PC-3 (cell line): ENCODE results near the gene LINGO3. TPM values are rescaled to one million over a fixed set of nuclear protein-coding genes. Genes with fewer than 3 reads are reported as not detected.

ENCODE experiments used
- ATAC-seq: fragments of 200-7000 bp; cut with Tn5 transposase; 2 replicates; pipeline ENCODE4 v1.9.1; 2020; ENCODE audit warnings: mild to moderate bottlenecking, moderate library complexity
- BruUV-seq: library from RNA; stranded (reverse); fragments of 400-500 nt; replicated peaks from 2 replicates; lab custom pipeline; 2021; lab: Mats Ljungman, UMichigan
- CTCF ChIA-PET: fragments of 300-600 bp; sonication (Branson Sonifier 250); formaldehyde crosslinking; loops from one replicate; lab custom pipeline; 2022; ENCODE audit warnings: antibody characterized with exemption; lab: Charles Lee
- POLR2A ChIA-PET: fragments of 300-600 bp; sonication (Branson Sonifier 250); formaldehyde crosslinking; loops from one replicate; lab custom pipeline; 2022; ENCODE audit warnings: antibody characterized with exemption; ENCODE audit not compliant: unreplicated experiment; lab: Charles Lee
- DNase-seq: peaks from one replicate; pipeline ENCODE4 v3.0.0-alpha.2; 2015
- H2AFZ ChIP-seq: fragments of 300-600 bp; sonication (generic); 2 replicates; pipeline ENCODE4 v1.6.0; 2016; ENCODE audit warnings: antibody characterized with exemption, low read length
- H3F3A ChIP-seq: fragments of 300-600 bp; sonication (generic); one replicate; pipeline ENCODE4 v1.6.0; 2017; ENCODE audit warnings: antibody characterized with exemption, low read length, control low read depth, mild to moderate bottlenecking; ENCODE audit not compliant: unreplicated experiment
- H3K27ac ChIP-seq: fragments of 300-600 bp; sonication (generic); 2 replicates; pipeline ENCODE4 v1.5.1; 2016; ENCODE audit warnings: mild to moderate bottlenecking, low read length
- H3K27me3 ChIP-seq: fragments of 300-600 bp; sonication (generic); 2 replicates; pipeline ENCODE4 v1.6.1; 2016; ENCODE audit warnings: low read length, mixed read lengths
- H3K36me3 ChIP-seq: fragments of 300-600 bp; sonication (generic); 2 replicates; pipeline ENCODE4 v1.6.1; 2016; ENCODE audit warnings: low read depth, mixed run types, low read length, mixed read lengths
- H3K4me1 ChIP-seq: fragments of 300-600 bp; sonication (generic); 2 replicates; pipeline ENCODE4 v1.5.1; 2016; ENCODE audit warnings: low read length; ENCODE audit not compliant: insufficient read depth
- H3K4me2 ChIP-seq: fragments of 300-600 bp; sonication (generic); 2 replicates; pipeline ENCODE4 v1.6.0; 2016; ENCODE audit warnings: low read length
- H3K4me3 ChIP-seq: fragments of 300-600 bp; sonication (generic); 2 replicates; pipeline ENCODE4 v1.5.1; 2016; ENCODE audit warnings: mild to moderate bottlenecking, low read length, mixed read lengths
- H3K79me2 ChIP-seq: fragments of 300-600 bp; sonication (generic); 2 replicates; pipeline ENCODE4 v1.6.1; 2017; ENCODE audit warnings: low read length, mixed read lengths
- H3K9ac ChIP-seq: fragments of 300-600 bp; sonication (generic); 2 replicates; pipeline ENCODE4 v1.6.0; 2016; ENCODE audit warnings: mild to moderate bottlenecking, low read length
- H3K9me2 ChIP-seq: fragments of 300-600 bp; sonication (generic); replicated peaks from 2 replicates; pipeline ENCODE4 v1.6.1; 2016; ENCODE audit warnings: mixed run types, low read length, mixed read lengths
- H3K9me3 ChIP-seq: fragments of 300-600 bp; sonication (generic); 2 replicates; pipeline ENCODE4 v1.6.1; 2016; ENCODE audit warnings: low read length, mixed read lengths
- H4K20me1 ChIP-seq: fragments of 300-600 bp; sonication (generic); 2 replicates; pipeline ENCODE4 v1.6.1; 2016; ENCODE audit warnings: low read length, mixed read lengths
- EZH2 ChIP-seq: fragments of 300-600 bp; sonication (generic); IDR thresholded peaks from one replicate; pipeline ENCODE4 v1.6.1; 2017; ENCODE audit warnings: antibody characterized with exemption, mild to moderate bottlenecking, low read length; ENCODE audit not compliant: unreplicated experiment
- EZH2phosphoT487 ChIP-seq: fragments of 300-600 bp; sonication (generic); IDR thresholded peaks from 2 replicates; pipeline ENCODE4 v1.6.1; 2018; ENCODE audit warnings: mild to moderate bottlenecking, antibody characterized with exemption, low read length, borderline replicate concordance
- intact Hi-C: fragments of 100-400 bp; cut with micrococcal nuclease; formaldehyde crosslinking; loops from 2 replicates; pipeline ENCODE4 v1.9.0; 2023
- total RNA-seq: library from RNA; depleted of rRNA; stranded (reverse); fragments of >200 nt; gene quantifications from 2 replicates; pipeline ENCODE4 v1.2.3, GENCODE V29; 2014
- TF ChIP-seq, protein P1 (sequence below): fragments of 300-600 bp; sonication (generic); conservative IDR thresholded peaks from 2 replicates; pipeline ENCODE4 v1.5.1; 2017; ENCODE audit warnings: antibody characterized with exemption, low read depth, mild to moderate bottlenecking, low read length

LINGO3 gene
- total RNA-seq, 1 experiment from 2014 or later = not detected

DNA sequence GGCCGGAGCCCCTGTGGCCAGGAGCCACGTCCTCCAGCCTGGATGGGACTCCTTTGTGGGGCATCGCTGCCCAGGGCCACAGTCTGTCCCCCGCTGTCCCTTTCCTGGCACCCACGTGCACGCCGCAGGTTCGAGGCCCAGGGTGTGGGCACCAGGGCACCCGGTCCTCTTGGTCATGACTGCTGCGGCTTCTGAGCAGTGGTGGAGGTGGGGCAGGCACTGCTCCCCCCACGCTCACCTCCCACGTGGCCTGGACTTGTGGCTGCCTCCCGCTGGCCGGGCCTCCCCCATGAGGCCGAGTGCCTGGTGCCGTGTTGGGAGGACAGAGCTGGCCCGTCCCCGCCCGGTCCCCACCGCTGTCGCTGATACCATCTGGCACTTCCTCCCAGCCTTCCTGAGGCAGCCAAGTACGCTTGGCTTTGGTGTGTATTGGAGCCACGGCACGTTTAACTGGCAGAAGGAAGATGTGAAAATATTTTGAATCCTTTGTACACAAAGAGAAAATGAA lies 33.3 kb upstream of the LINGO3 start:
- no peak overlapping the region for H3K27ac ChIP-seq
- no peak overlapping the region for H3K4me2 ChIP-seq
- no peaks in the 10 kb centered on the region for H3K9me3 ChIP-seq
- H3K4me1 ChIP-seq = no peaks in the 10 kb centered on the region
- CTCF ChIA-PET = no interaction called here
- DNase-seq = no peak
- intact Hi-C loops = no loop called here
- BruUV-seq = no TSS peak
- POLR2A ChIA-PET = no interaction called here
- no peak overlapping the region for H2AFZ ChIP-seq
- no peaks in the 10 kb centered on the region for H3K36me3 ChIP-seq
- no peak overlapping the region for H3K4me3 ChIP-seq
- H3K79me2 ChIP-seq = no peaks in the 10 kb centered on the region
- no peak for ATAC-seq
- no peaks in the 10 kb centered on the region for H3K9me2 ChIP-seq
- TF ChIP-seq EZH2phosphoT487 = no peak
- TF ChIP-seq, protein P1, sequence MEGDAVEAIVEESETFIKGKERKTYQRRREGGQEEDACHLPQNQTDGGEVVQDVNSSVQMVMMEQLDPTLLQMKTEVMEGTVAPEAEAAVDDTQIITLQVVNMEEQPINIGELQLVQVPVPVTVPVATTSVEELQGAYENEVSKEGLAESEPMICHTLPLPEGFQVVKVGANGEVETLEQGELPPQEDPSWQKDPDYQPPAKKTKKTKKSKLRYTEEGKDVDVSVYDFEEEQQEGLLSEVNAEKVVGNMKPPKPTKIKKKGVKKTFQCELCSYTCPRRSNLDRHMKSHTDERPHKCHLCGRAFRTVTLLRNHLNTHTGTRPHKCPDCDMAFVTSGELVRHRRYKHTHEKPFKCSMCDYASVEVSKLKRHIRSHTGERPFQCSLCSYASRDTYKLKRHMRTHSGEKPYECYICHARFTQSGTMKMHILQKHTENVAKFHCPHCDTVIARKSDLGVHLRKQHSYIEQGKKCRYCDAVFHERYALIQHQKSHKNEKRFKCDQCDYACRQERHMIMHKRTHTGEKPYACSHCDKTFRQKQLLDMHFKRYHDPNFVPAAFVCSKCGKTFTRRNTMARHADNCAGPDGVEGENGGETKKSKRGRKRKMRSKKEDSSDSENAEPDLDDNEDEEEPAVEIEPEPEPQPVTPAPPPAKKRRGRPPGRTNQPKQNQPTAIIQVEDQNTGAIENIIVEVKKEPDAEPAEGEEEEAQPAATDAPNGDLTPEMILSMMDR = no peak
- no peaks in the 10 kb centered on the region for H4K20me1 ChIP-seq
- no peaks in the 10 kb centered on the region for H3K27me3 ChIP-seq
- H3F3A ChIP-seq = no peaks in the 10 kb centered on the region
- H3K9ac ChIP-seq = no peak overlapping the region

DNA sequence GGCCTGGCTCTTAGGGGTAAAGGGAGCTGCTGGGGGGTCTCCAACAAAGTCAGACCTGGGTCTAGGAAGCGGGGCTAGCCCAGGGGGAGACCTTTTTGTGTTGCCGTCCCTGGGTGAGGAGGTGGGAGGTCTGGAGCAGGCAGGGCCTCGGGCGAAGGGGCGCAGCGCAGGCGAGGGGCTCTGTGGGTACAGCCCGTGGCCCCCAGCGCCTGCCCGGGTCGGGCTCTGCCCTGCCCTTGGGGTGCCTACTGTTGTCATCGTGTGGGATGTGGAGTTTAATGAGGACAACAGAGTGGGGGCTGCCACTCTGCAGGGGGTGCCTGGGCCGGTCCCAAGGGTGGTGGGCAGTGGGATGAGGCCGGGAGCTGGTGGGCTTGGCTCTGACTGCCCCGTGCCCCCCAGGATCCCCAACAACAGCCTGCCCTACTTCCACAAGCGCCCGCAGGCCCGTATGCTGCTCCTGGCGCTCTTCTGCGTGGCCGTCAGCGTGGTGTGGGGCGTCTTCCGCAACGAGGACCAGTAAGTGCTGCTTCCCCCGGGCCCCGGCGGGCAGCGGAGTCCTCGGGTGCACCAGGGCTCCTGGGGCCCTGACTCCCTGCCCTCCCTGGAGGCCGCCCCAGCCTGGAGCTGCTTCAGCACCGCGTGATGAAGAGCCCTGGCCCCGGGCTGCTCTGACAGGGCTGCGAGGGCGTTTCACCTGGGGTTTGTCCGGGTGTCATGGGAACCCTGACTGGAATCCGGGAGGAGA lies 32.7 kb upstream of the LINGO3 start:
- no peaks in the 10 kb centered on the region for H3K27me3 ChIP-seq
- no peaks in the 10 kb centered on the region for H3F3A ChIP-seq
- DNase-seq (no peak), ATAC-seq (no peak)
- no peak overlapping the region for H2AFZ ChIP-seq
- no peak overlapping the region for H3K4me3 ChIP-seq
- intact Hi-C loops = no loop called here
- H3K4me2 ChIP-seq = no peak overlapping the region
- H3K4me1 ChIP-seq = no peaks in the 10 kb centered on the region
- H3K27ac ChIP-seq = no peak overlapping the region
- CTCF ChIA-PET = no interaction called here
- no peak overlapping the region for H3K9ac ChIP-seq
- POLR2A ChIA-PET = no interaction called here
- no peaks in the 10 kb centered on the region for H3K9me2 ChIP-seq
- H3K36me3 ChIP-seq = no peaks in the 10 kb centered on the region
- no peaks in the 10 kb centered on the region for H4K20me1 ChIP-seq
- H3K79me2 ChIP-seq = 0 out of 2 replicates have a peak, but pooled peaks cover 4% of the 10 kb centered on the region
- BruUV-seq = no TSS peak
- H3K9me3 ChIP-seq = no peaks in the 10 kb centered on the region
- TF ChIP-seq, protein P1 = no peak
- no peak for TF ChIP-seq EZH2phosphoT487
- TF ChIP-seq EZH2 = no peak

DNA sequence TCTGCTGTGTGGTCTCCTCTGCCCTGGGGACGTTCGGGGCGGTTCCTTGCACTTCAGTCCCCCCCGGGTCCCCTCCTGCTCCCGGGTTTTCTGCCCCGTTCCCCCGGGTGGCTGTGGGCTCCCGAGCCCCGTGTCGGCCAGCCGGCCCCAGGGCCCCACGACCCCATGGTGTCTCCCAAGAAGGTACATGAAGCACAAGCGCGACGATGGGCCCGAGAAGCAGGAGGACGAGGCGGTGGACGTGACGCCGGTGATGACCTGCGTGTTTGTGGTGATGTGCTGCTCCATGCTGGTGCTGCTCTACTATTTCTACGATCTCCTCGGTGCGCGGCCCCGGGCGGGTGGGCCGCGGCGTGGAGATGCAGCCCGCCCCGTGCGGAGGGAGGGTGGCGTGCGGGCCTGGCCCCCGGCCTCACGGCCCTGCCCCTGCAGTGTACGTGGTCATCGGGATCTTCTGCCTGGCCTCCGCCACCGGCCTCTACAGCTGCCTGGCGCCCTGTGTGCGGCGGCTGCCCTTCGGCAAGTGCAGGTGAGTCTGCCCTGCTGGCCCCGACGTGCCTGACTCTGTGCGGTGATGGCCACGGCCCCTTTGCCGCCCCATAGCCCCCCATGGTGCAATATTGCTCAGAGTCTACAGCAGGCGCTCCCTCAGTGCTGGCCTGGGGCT lies 31.8 kb upstream of the LINGO3 start:
- H4K20me1 ChIP-seq = no peaks in the 10 kb centered on the region
- no peaks in the 10 kb centered on the region for H3F3A ChIP-seq
- H3K9ac ChIP-seq = no peak overlapping the region
- no peaks in the 10 kb centered on the region for H3K9me2 ChIP-seq
- ChIA-PET POLR2A (no interaction called here), CTCF (no interaction called here)
- H3K36me3 ChIP-seq = no peaks in the 10 kb centered on the region
- no peaks in the 10 kb centered on the region for H3K4me1 ChIP-seq
- H3K27ac ChIP-seq = no peak overlapping the region
- no peak overlapping the region for H3K4me2 ChIP-seq
- no TSS peak for BruUV-seq
- DNase-seq = no peak
- no peaks in the 10 kb centered on the region for H3K9me3 ChIP-seq
- no peak for ATAC-seq
- TF ChIP-seq, protein P1 = no peak
- TF ChIP-seq EZH2phosphoT487 (no peak), EZH2 (no peak)
- no peak overlapping the region for H2AFZ ChIP-seq
- H3K27me3 ChIP-seq = no peaks in the 10 kb centered on the region
- intact Hi-C loops = no loop called here
- H3K79me2 ChIP-seq = 0 out of 2 replicates have a peak, but pooled peaks cover 4% of the 10 kb centered on the region
- no peak overlapping the region for H3K4me3 ChIP-seq
